Ovary (tissue), 3 donors: ENCODE data around the gene RAB40C.

Experiments
- CTCF ChIP-seq, 3 donors: fragments of 450-650 bp in 2 of 3; fragments of 200-600 bp in 1 of 3; IDR thresholded peaks; one replicate each; pipeline versions ENCODE4 v1.5.1 to v1.8.0; 2016 to 2022; ENCODE audit warnings: antibody characterized with exemption in 3 of 3, mild to moderate bottlenecking in 1 of 3
- EP300 ChIP-seq: sonication (generic); formaldehyde crosslinking; IDR thresholded peaks from one replicate; pipeline ENCODE4 v1.6.1; 2017; ENCODE audit warnings: antibody characterized with exemption
- POLR2A ChIP-seq: fragments of 450-650 bp; IDR thresholded peaks from one replicate; pipeline ENCODE4 v1.6.1; 2017; ENCODE audit warnings: antibody characterized with exemption, mild to moderate bottlenecking, moderate library complexity
- donor health status: DM: no; HTN: no; CAD: no.

- TF ChIP-seq POLR2A (no peak), CTCF (IDR thresholded peaks at IDR 0.05) (no peak), EP300 (no peak)
These were observed 38.6 kb downstream of the RAB40C start for GRCh38 chr16:628321-629061.
